ENCODE measurements around the gene C16orf86. TPM values are rescaled to one million over a fixed set of nuclear protein-coding genes. Genes with fewer than 3 reads are reported as not detected.
A peak's percentile ranks its signal among the peaks of the same experiment; 100 is the strongest.

The C16orf86 gene
- total and polyA plus RNA-seq, 2 of the 8 experiments (the other 6 are each of a cell fraction or from before 2014, with no cell fraction given), result 1.4 to 2.3 TPM

GRCh38 chr16:67672739-67673662 is 6.4 kb downstream of the C16orf86 start (continued):
- TF ChIP-seq GABPA (IDR thresholded peaks at IDR 0.05; ENCODE audit: borderline replicate concordance, insufficient read depth, low read length), result 0 out of 2 replicates have a peak, but pooled peaks have one; percentile 36

All from H1 (cell line).